ENCODE measurements around the gene MEIS2. TPM values are rescaled to one million over a fixed set of nuclear protein-coding genes. Genes with fewer than 3 reads are reported as not detected.
A peak's percentile ranks its signal among the peaks of the same experiment; 100 is the strongest.

Gene MEIS2
- total RNA-seq, 1 donor from 2014 or later: 35.6 TPM

GRCh38 chr15:37098468-37099318, 1.7 kb downstream of the MEIS2 start:
- H3K27ac Mint-ChIP-seq (ENCODE audit: unreplicated experiment): peak overlapping the region; percentile 91
- H3K27me3 Mint-ChIP-seq (ENCODE audit: low read depth, unreplicated experiment): peaks cover 12% of the 10 kb centered on the region
- peaks cover 4% of the 10 kb centered on the region for H3K36me3 Mint-ChIP-seq (ENCODE audit: low read depth, unreplicated experiment)
- Histone ChIP-seq H3K27me3 (ENCODE audit: insufficient read depth, low read length) (peaks cover under 1% of the 10 kb centered on the region), H2AFZ (ENCODE audit: low read depth, low read length) (peak overlapping the region; percentile 47), H3K36me3 (ENCODE audit: insufficient read depth, low read length) (peaks cover under 1% of the 10 kb centered on the region), H3K27ac (ENCODE audit: low read depth, low read length) (peak overlapping the region; percentile 90), H3K9ac (ENCODE audit: low read length) (peak overlapping the region; percentile 96), H3K4me2 (ENCODE audit: low read length) (peak overlapping the region; percentile 99), H4K20me1 (ENCODE audit: insufficient read depth, low read length) (peaks cover 32% of the 10 kb centered on the region), H3K9me3 (ENCODE audit: insufficient read depth, low read depth, low read length) (no peaks in the 10 kb centered on the region), H3K4me3 (ENCODE audit: insufficient read depth, low read depth, low read length) (peak overlapping the region; percentile 89), H3K4me1 (ENCODE audit: insufficient read depth, low read length) (peaks cover 23% of the 10 kb centered on the region), H3K79me2 (ENCODE audit: insufficient read depth, low read length) (peaks cover 80% of the 10 kb centered on the region)
- no peak for FAIRE-seq
- no peak for DNase-seq (ENCODE audit: low read depth)
- peak overlapping the region; percentile 96 for H3K4me3 Mint-ChIP-seq (ENCODE audit: unreplicated experiment)
- peaks cover 23% of the 10 kb centered on the region for H3K4me1 Mint-ChIP-seq (ENCODE audit: low read depth, unreplicated experiment)
- TF ChIP-seq, protein P1, sequence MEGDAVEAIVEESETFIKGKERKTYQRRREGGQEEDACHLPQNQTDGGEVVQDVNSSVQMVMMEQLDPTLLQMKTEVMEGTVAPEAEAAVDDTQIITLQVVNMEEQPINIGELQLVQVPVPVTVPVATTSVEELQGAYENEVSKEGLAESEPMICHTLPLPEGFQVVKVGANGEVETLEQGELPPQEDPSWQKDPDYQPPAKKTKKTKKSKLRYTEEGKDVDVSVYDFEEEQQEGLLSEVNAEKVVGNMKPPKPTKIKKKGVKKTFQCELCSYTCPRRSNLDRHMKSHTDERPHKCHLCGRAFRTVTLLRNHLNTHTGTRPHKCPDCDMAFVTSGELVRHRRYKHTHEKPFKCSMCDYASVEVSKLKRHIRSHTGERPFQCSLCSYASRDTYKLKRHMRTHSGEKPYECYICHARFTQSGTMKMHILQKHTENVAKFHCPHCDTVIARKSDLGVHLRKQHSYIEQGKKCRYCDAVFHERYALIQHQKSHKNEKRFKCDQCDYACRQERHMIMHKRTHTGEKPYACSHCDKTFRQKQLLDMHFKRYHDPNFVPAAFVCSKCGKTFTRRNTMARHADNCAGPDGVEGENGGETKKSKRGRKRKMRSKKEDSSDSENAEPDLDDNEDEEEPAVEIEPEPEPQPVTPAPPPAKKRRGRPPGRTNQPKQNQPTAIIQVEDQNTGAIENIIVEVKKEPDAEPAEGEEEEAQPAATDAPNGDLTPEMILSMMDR (IDR thresholded peaks at IDR 0.05; ENCODE audit: insufficient read depth, low read depth, low read length): no peak
- no peak for TF ChIP-seq EZH2 (IDR thresholded peaks at IDR 0.05; ENCODE audit: insufficient read depth, low read length)
- no peaks in the 10 kb centered on the region for H3K9me3 Mint-ChIP-seq (ENCODE audit: unreplicated experiment)

DNA sequence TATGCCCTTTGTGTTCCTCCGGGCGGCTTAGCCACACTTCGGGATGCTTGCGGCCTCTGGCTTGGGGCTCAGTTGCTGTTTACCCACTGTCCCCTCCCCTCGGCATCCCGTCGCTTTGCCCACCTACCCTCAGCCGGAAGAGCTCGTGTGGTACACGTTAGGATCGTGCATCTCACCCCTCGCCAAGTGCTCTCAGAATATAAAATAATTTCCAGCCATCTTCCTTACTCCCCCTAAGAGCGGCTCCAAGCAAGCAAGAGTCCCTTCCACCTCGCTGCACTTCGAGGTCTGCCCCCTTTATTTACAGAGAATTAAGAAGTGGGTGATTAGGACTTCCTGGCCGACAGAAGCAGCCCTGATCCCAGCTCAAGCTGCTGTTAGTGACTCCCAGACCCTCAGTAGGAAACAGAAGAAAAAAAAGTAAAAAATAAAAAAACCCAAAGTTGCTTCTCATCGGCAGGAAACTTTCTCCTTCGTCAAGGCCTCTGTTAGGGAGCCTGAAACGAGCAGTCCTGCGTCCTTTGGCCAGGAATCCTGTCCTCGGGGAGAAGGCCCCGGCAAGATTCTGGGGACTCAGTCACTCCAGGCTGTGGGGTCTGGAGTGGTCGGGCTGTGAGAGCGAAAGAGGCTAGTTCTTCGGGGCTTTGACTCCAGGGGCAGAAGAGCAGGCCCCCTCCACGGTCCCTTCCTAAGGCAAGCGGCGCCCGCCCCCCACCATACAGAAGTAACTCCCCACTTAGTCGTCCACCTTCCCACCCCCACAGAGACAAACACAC, 3.0 kb downstream of the MEIS2 start:
- peaks cover 33% of the 10 kb centered on the region for H3K4me1 ChIP-seq (ENCODE audit: insufficient read depth, low read length)
- peak overlapping the region; percentile 90 for H3K27ac ChIP-seq (ENCODE audit: low read depth, low read length)
- peaks cover 9% of the 10 kb centered on the region for H3K36me3 ChIP-seq (ENCODE audit: insufficient read depth, low read length)
- H2AFZ ChIP-seq (ENCODE audit: low read depth, low read length): peak overlapping the region; percentile 55
- H3K79me2 ChIP-seq (ENCODE audit: insufficient read depth, low read length): peaks cover 80% of the 10 kb centered on the region
- DNase-seq (ENCODE audit: low read depth) (no peak), FAIRE-seq (no peak)
- peak overlapping the region; percentile 95 for H3K4me3 Mint-ChIP-seq (ENCODE audit: unreplicated experiment)
- peak overlapping the region; percentile 99 for H3K4me2 ChIP-seq (ENCODE audit: low read length)
- H3K36me3 Mint-ChIP-seq (ENCODE audit: low read depth, unreplicated experiment): peaks cover 10% of the 10 kb centered on the region
- H3K4me1 Mint-ChIP-seq (ENCODE audit: low read depth, unreplicated experiment): peaks cover 26% of the 10 kb centered on the region
- H3K27ac Mint-ChIP-seq (ENCODE audit: unreplicated experiment): peak overlapping the region; percentile 42
- peak overlapping the region; percentile 89 for H3K4me3 ChIP-seq (ENCODE audit: insufficient read depth, low read depth, low read length)
- H3K9me3 ChIP-seq (ENCODE audit: insufficient read depth, low read depth, low read length): no peaks in the 10 kb centered on the region
- H3K9me3 Mint-ChIP-seq (ENCODE audit: unreplicated experiment): no peaks in the 10 kb centered on the region
- TF ChIP-seq, protein P1 (IDR thresholded peaks at IDR 0.05; ENCODE audit: insufficient read depth, low read depth, low read length): no peak
- TF ChIP-seq EZH2 (IDR thresholded peaks at IDR 0.05; ENCODE audit: insufficient read depth, low read length): no peak
- H3K27me3 ChIP-seq (ENCODE audit: insufficient read depth, low read length): no peaks in the 10 kb centered on the region
- H3K27me3 Mint-ChIP-seq (ENCODE audit: low read depth, unreplicated experiment): peaks cover 4% of the 10 kb centered on the region
- peak overlapping the region; percentile 96 for H3K9ac ChIP-seq (ENCODE audit: low read length)
- peaks cover 41% of the 10 kb centered on the region for H4K20me1 ChIP-seq (ENCODE audit: insufficient read depth, low read length)

Measured in astrocyte (in vitro differentiated cells and primary cell).